T-helper 1 cell treated with Interleukin-12 subunit alpha and Interleukin-12 subunit beta and Interleukin-4 antibody, amounts not matched to agents 30 μg/mL and 1 μg/mL, for 36 hours (primary cell): ENCODE data around the gene EVI5L.

Source experiments
- H3K27ac Mint-ChIP-seq: one replicate; pipeline ENCODE4 v1.8.0; 2021; ENCODE audit warnings: mild to moderate bottlenecking, mixed read lengths
- H3K27me3 Mint-ChIP-seq: one replicate; pipeline ENCODE4 v1.8.0; 2021; ENCODE audit warnings: low read depth, mixed read lengths
- H3K36me3 Mint-ChIP-seq: one replicate; pipeline ENCODE4 v1.8.0; 2021; ENCODE audit warnings: low read depth, mixed read lengths
- H3K4me1 Mint-ChIP-seq: one replicate; pipeline ENCODE4 v1.8.0; 2021; ENCODE audit warnings: low read depth, mixed read lengths
- H3K4me3 Mint-ChIP-seq: one replicate; pipeline ENCODE4 v1.8.0; 2021; ENCODE audit warnings: mild to moderate bottlenecking, moderate library complexity, mixed read lengths
- H3K9me3 Mint-ChIP-seq: one replicate; pipeline ENCODE4 v1.8.0; 2021; ENCODE audit warnings: mixed read lengths

The EVI5L gene

GRCh38 chr19:7867092-7867844 lies 37.2 kb downstream of the EVI5L start:
- H3K4me1 Mint-ChIP-seq = peaks cover 27% of the 10 kb centered on the region
- H3K4me3 Mint-ChIP-seq = no peak overlapping the region
- no peaks in the 10 kb centered on the region for H3K9me3 Mint-ChIP-seq
- H3K27me3 Mint-ChIP-seq = peaks cover 54% of the 10 kb centered on the region
- H3K36me3 Mint-ChIP-seq = peaks cover 2% of the 10 kb centered on the region
- no peak overlapping the region for H3K27ac Mint-ChIP-seq

GRCh38 chr19:7868326-7868670 lies 38.3 kb downstream of the EVI5L start:
- no peaks in the 10 kb centered on the region for H3K9me3 Mint-ChIP-seq
- H3K27me3 Mint-ChIP-seq = peaks cover 60% of the 10 kb centered on the region
- H3K36me3 Mint-ChIP-seq = peaks cover 2% of the 10 kb centered on the region
- no peak overlapping the region for H3K4me3 Mint-ChIP-seq
- H3K4me1 Mint-ChIP-seq = peaks cover 27% of the 10 kb centered on the region
- H3K27ac Mint-ChIP-seq = no peak overlapping the region

- peaks cover 59% of the 10 kb centered on the region for H3K27me3 Mint-ChIP-seq
These were observed 38.8 kb downstream of the EVI5L start for GRCh38 chr19:7868671-7869452.

GRCh38 chr19:7869453-7869909 lies 39.5 kb downstream of the EVI5L start:
- no peak overlapping the region for H3K27ac Mint-ChIP-seq
- peaks cover 56% of the 10 kb centered on the region for H3K27me3 Mint-ChIP-seq
- peaks cover 2% of the 10 kb centered on the region for H3K36me3 Mint-ChIP-seq
- peaks cover 27% of the 10 kb centered on the region for H3K4me1 Mint-ChIP-seq
- H3K4me3 Mint-ChIP-seq = peak overlapping the region; percentile 61
- no peaks in the 10 kb centered on the region for H3K9me3 Mint-ChIP-seq

More at GRCh38 chr19:7868671-7869452, 38.8 kb downstream of the EVI5L start:
- peaks cover 2% of the 10 kb centered on the region for H3K36me3 Mint-ChIP-seq
- H3K4me3 Mint-ChIP-seq = peak overlapping the region; percentile 65
- no peaks in the 10 kb centered on the region for H3K9me3 Mint-ChIP-seq
- peaks cover 27% of the 10 kb centered on the region for H3K4me1 Mint-ChIP-seq
- H3K27ac Mint-ChIP-seq = no peak overlapping the region

- no peak overlapping the region for H3K27ac Mint-ChIP-seq
These were observed 40.0 kb downstream of the EVI5L start for GRCh38 chr19:7869910-7870511.

GRCh38 chr19:7870571-7871436 lies 40.8 kb downstream of the EVI5L start:
- Mint-ChIP-seq H3K4me3 (peak overlapping the region; percentile 60), H3K9me3 (no peaks in the 10 kb centered on the region), H3K27me3 (peaks cover 56% of the 10 kb centered on the region), H3K36me3 (peaks cover 2% of the 10 kb centered on the region), H3K4me1 (peaks cover 23% of the 10 kb centered on the region), H3K27ac (no peak overlapping the region)

More at GRCh38 chr19:7869910-7870511, 40.0 kb downstream of the EVI5L start:
- Mint-ChIP-seq H3K4me1 (peaks cover 28% of the 10 kb centered on the region), H3K9me3 (no peaks in the 10 kb centered on the region), H3K27me3 (peaks cover 56% of the 10 kb centered on the region), H3K36me3 (peaks cover 2% of the 10 kb centered on the region), H3K4me3 (peak overlapping the region; percentile 54)

- peaks cover 23% of the 10 kb centered on the region for H3K4me1 Mint-ChIP-seq
- peaks cover 60% of the 10 kb centered on the region for H3K27me3 Mint-ChIP-seq
- H3K4me3 Mint-ChIP-seq = peak overlapping the region; percentile 60
- H3K9me3 Mint-ChIP-seq = no peaks in the 10 kb centered on the region
- peak overlapping the region; percentile 20 for H3K27ac Mint-ChIP-seq
- peaks cover 2% of the 10 kb centered on the region for H3K36me3 Mint-ChIP-seq
These were observed 41.7 kb downstream of the EVI5L start for GRCh38 chr19:7871437-7872305.

- H3K27me3 Mint-ChIP-seq = peaks cover 51% of the 10 kb centered on the region
- no peaks in the 10 kb centered on the region for H3K9me3 Mint-ChIP-seq
- H3K4me3 Mint-ChIP-seq = peak overlapping the region; percentile 60
- H3K4me1 Mint-ChIP-seq = peaks cover 23% of the 10 kb centered on the region
- peaks cover 2% of the 10 kb centered on the region for H3K36me3 Mint-ChIP-seq
- H3K27ac Mint-ChIP-seq = peak overlapping the region; percentile 20
These were observed 42.5 kb downstream of the EVI5L start for GRCh38 chr19:7872306-7873204.

- peaks cover 46% of the 10 kb centered on the region for H3K27me3 Mint-ChIP-seq
These were observed 43.5 kb downstream of the EVI5L start for GRCh38 chr19:7873304-7874075.

GRCh38 chr19:7874076-7874896 lies 44.3 kb downstream of the EVI5L start, which contains the start of gene PRR36:
Gene PRR36 (minus strand): TSS chr19:7874390. CDS start chr19:7873689, 701 bp downstream.
- Mint-ChIP-seq H3K27me3 (peaks cover 46% of the 10 kb centered on the region), H3K36me3 (peaks cover 2% of the 10 kb centered on the region), H3K27ac (no peak within 1 kb of the TSS), H3K9me3 (no peaks in the 10 kb centered on the region), H3K4me3 (peak within 1 kb of the TSS; percentile 66), H3K4me1 (peaks cover 17% of the 10 kb centered on the region)

More at GRCh38 chr19:7873304-7874075, 43.5 kb downstream of the EVI5L start:
- Mint-ChIP-seq H3K4me3 (peak overlapping the region; percentile 66), H3K36me3 (peaks cover 2% of the 10 kb centered on the region), H3K27ac (no peak overlapping the region), H3K4me1 (peaks cover 20% of the 10 kb centered on the region), H3K9me3 (no peaks in the 10 kb centered on the region)

GRCh38 chr19:7874897-7875273 lies 44.9 kb downstream of the EVI5L start:
- no peak overlapping the region for H3K4me3 Mint-ChIP-seq
- H3K27me3 Mint-ChIP-seq = peaks cover 46% of the 10 kb centered on the region
- peaks cover 2% of the 10 kb centered on the region for H3K36me3 Mint-ChIP-seq
- H3K27ac Mint-ChIP-seq = no peak overlapping the region
- peaks cover 17% of the 10 kb centered on the region for H3K4me1 Mint-ChIP-seq
- no peaks in the 10 kb centered on the region for H3K9me3 Mint-ChIP-seq
